Activated CD8-positive, alpha-beta T cell treated with anti-CD3 and anti-CD28 coated beads for 36 hours (primary cell): Measurements from ENCODE around the gene IQCM. TPM values are rescaled to one million over a fixed set of nuclear protein-coding genes. Genes with fewer than 3 reads are reported as not detected.

ENCODE experiments used
- ATAC-seq: fragments of 200-7000 bp; cut with Tn5 transposase; one replicate; pipeline ENCODE4 v1.10.0; 2021; ENCODE audit warnings: mild to moderate bottlenecking, moderate library complexity
- CTCF ChIA-PET: fragments of 350-600 bp; sonication (Branson Sonifier 250); formaldehyde crosslinking; loops from one replicate; lab custom pipeline; 2021; ENCODE audit warnings: antibody characterized with exemption; lab: Charles Lee
- POLR2A ChIA-PET: fragments of 350-600 bp; sonication (Branson Sonifier 250); formaldehyde crosslinking; loops from one replicate; lab custom pipeline; 2021; ENCODE audit warnings: antibody characterized with exemption; lab: Charles Lee
- DNase-seq: peaks from one replicate; pipeline ENCODE4 v3.0.0-alpha.2; 2020
- H3K27ac Mint-ChIP-seq: one replicate; pipeline ENCODE4 v1.8.0; 2021; ENCODE audit warnings: mild to moderate bottlenecking, mixed read lengths
- H3K27me3 Mint-ChIP-seq: one replicate; pipeline ENCODE4 v1.8.0; 2021; ENCODE audit warnings: mixed read lengths
- H3K36me3 Mint-ChIP-seq: one replicate; pipeline ENCODE4 v1.8.0; 2021; ENCODE audit warnings: low read depth, mixed read lengths
- H3K4me1 Mint-ChIP-seq: one replicate; pipeline ENCODE4 v1.8.0; 2021; ENCODE audit warnings: low read depth, mixed read lengths
- H3K4me3 Mint-ChIP-seq: one replicate; pipeline ENCODE4 v1.8.0; 2021; ENCODE audit warnings: mild to moderate bottlenecking, moderate library complexity, mixed read lengths
- H3K9me3 Mint-ChIP-seq: one replicate; pipeline ENCODE4 v1.8.0; 2021; ENCODE audit warnings: mixed read lengths
- CTCF ChIP-seq: fragments of 200-600 bp; IDR thresholded peaks from one replicate; pipeline ENCODE4 v1.8.0; 2022; ENCODE audit warnings: antibody characterized with exemption, mild to moderate bottlenecking
- intact Hi-C: fragments of 100-400 bp; cut with micrococcal nuclease; formaldehyde crosslinking; loops from one replicate; pipeline ENCODE4 v1.10.0; 2022
- total RNA-seq, 2 experiments: library from RNA; stranded (reverse); gene quantifications; one replicate each; pipeline ENCODE4 v1.2.3, GENCODE V29; 2021

The IQCM gene
- total RNA-seq, 2 experiments from 2014 or later, result not detected

- ChIA-PET POLR2A (no interaction called here), CTCF (no interaction called here)
- Mint-ChIP-seq H3K27ac (no peak overlapping the region), H3K4me3 (no peak overlapping the region), H3K9me3 (no peaks in the 10 kb centered on the region), H3K4me1 (no peaks in the 10 kb centered on the region), H3K27me3 (peaks cover 1% of the 10 kb centered on the region), H3K36me3 (no peaks in the 10 kb centered on the region)
- no peak for TF ChIP-seq CTCF
- DNase-seq (no peak), ATAC-seq (no peak)
- intact Hi-C loops, result no loop called here
Observed at GRCh38 chr4:149735796-149736195, 79.8 kb downstream of the IQCM start.

GRCh38 chr4:149728444-149728843, 87.2 kb downstream of the IQCM start:
- Mint-ChIP-seq H3K4me1 (no peaks in the 10 kb centered on the region), H3K36me3 (no peaks in the 10 kb centered on the region), H3K27ac (no peak overlapping the region), H3K4me3 (no peak overlapping the region), H3K9me3 (no peaks in the 10 kb centered on the region), H3K27me3 (no peaks in the 10 kb centered on the region)
- ATAC-seq (no peak), DNase-seq (no peak)
- TF ChIP-seq CTCF, result no peak
- CTCF ChIA-PET, result no interaction called here
- intact Hi-C loops, result no loop called here
- POLR2A ChIA-PET, result no interaction called here

- Mint-ChIP-seq H3K36me3 (no peaks in the 10 kb centered on the region), H3K4me3 (no peak overlapping the region), H3K9me3 (no peaks in the 10 kb centered on the region), H3K4me1 (no peaks in the 10 kb centered on the region), H3K27ac (no peak overlapping the region), H3K27me3 (no peaks in the 10 kb centered on the region)
- no peak for ATAC-seq
- ChIA-PET CTCF (no interaction called here), POLR2A (no interaction called here)
- intact Hi-C loops, result no loop called here
- DNase-seq, result no peak
- TF ChIP-seq CTCF, result no peak
Observed at GRCh38 chr4:149727663-149728062, 88.0 kb downstream of the IQCM start.

GRCh38 chr4:149723065-149723464, 92.6 kb downstream of the IQCM start:
- H3K4me3 Mint-ChIP-seq, result no peak overlapping the region
- H3K4me1 Mint-ChIP-seq, result no peaks in the 10 kb centered on the region
- no peaks in the 10 kb centered on the region for H3K27me3 Mint-ChIP-seq
- POLR2A ChIA-PET, result no interaction called here
- H3K36me3 Mint-ChIP-seq, result no peaks in the 10 kb centered on the region
- DNase-seq (no peak), ATAC-seq (no peak)
- intact Hi-C loops, result no loop called here
- no peak for TF ChIP-seq CTCF
- H3K9me3 Mint-ChIP-seq, result no peaks in the 10 kb centered on the region
- CTCF ChIA-PET, result no interaction called here
- H3K27ac Mint-ChIP-seq, result no peak overlapping the region

GRCh38 chr4:149719806-149720205, 95.8 kb downstream of the IQCM start:
- ATAC-seq (no peak), DNase-seq (no peak)
- no peak overlapping the region for H3K27ac Mint-ChIP-seq
- no peaks in the 10 kb centered on the region for H3K27me3 Mint-ChIP-seq
- H3K36me3 Mint-ChIP-seq, result no peaks in the 10 kb centered on the region
- no peaks in the 10 kb centered on the region for H3K4me1 Mint-ChIP-seq
- no peak for TF ChIP-seq CTCF
- ChIA-PET CTCF (no interaction called here), POLR2A (no interaction called here)
- intact Hi-C loops, result no loop called here
- no peaks in the 10 kb centered on the region for H3K9me3 Mint-ChIP-seq
- no peak overlapping the region for H3K4me3 Mint-ChIP-seq
